ENCODE data around the gene SLC37A3.

DNA sequence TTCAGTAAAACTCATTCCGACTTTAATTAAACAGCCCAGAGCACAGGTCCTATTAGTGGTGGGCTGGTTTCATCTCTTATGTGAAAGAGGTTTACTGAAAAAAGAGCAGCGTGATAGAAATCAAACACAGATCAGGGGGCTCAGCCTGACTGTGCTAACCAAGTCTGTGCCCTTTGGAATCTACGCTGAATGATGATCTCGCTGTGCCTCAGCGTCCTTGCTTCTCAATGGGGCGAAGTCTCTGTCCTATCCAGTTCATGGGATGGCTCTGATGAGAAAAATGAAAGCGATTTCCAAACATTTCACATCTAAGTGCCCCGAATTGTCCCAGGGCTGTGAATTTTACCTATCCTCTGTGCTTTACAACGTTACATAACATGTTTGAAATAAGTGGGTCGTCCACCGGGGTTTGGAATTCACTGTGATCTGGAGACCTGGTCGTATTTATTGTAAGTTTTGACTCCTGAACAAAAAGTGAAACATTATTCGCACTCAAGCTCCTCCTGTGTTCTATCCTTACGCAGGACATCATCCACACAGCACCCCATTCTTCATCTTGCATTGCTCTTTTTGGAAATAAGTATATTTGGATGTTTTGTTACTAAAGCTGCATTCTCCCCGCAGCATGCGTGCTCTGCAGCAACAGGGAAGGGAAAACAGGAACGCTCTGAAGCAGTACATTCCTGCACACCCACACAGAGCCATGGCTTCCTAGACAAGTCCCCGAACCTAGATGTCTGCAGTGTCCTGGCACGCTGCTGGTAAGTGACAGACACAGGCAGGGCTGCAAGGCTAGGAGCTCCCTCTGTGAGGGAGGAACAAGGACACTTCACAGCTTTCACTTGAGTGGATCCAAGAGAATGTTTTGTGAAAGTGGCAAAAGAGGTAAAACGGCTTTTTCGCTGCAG is 83.5 kb downstream of the SLC37A3 start:
- TF ChIP-seq POLR2A (IDR thresholded peaks at IDR 0.05) = no peak
- TF ChIP-seq, protein P1, sequence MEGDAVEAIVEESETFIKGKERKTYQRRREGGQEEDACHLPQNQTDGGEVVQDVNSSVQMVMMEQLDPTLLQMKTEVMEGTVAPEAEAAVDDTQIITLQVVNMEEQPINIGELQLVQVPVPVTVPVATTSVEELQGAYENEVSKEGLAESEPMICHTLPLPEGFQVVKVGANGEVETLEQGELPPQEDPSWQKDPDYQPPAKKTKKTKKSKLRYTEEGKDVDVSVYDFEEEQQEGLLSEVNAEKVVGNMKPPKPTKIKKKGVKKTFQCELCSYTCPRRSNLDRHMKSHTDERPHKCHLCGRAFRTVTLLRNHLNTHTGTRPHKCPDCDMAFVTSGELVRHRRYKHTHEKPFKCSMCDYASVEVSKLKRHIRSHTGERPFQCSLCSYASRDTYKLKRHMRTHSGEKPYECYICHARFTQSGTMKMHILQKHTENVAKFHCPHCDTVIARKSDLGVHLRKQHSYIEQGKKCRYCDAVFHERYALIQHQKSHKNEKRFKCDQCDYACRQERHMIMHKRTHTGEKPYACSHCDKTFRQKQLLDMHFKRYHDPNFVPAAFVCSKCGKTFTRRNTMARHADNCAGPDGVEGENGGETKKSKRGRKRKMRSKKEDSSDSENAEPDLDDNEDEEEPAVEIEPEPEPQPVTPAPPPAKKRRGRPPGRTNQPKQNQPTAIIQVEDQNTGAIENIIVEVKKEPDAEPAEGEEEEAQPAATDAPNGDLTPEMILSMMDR (IDR thresholded peaks at IDR 0.05) = no peak
